Endometrial microvascular endothelial cells (primary cell): ENCODE measurements around the gene SLC37A1. TPM values are rescaled to one million over a fixed set of nuclear protein-coding genes. Genes with fewer than 3 reads are reported as not detected.

Experiments
- in situ Hi-C: cut with HindIII; loops from 2 replicates; pipeline ENCODE4 v1.10.0; 2017; ENCODE audit warnings: low sequenced_read_pairs, low pct_unique_long_range_greater_than_20kb; ENCODE audit errors: inconsistent ontology term
- total RNA-seq: library from RNA; depleted of rRNA; stranded (reverse); fragments of >200 nt; gene quantifications from one replicate; pipeline ENCODE4 v1.2.3, GENCODE V29; 2015; ENCODE audit errors: inconsistent ontology term

Gene SLC37A1
- total RNA-seq, 1 donor from 2014 or later = 7.0 TPM

DNA sequence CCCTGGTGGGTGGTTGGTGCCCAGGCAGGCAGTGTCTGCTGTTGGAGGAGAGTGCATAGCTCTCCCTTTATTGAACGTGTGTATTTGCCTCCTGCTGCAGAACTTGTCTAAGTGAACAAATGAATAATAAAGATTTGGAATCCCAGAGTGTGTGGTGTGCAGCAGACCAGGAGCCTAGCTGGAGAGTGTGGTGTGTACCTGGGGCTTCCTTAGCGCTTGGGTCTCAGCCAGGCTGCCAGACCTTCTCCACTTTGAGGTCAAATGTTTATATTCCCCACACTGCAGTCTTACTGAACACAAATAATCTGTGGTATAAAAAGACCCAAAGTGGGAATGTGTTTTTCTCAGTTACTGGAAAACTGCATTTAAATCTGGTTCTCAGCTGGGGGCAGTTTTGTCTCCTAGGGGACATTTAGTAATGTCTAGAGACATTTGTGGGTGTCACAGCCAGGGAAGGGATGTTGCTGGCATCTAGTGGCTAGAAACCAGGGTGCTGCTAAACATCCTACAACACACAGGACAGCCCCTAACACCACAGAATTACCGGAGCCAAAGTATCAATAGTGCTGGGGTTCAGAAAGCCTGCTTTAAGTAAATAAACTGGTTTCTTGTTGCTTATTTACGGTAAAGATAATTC lies 23.6 kb downstream of the SLC37A1 start:
- in situ Hi-C loops = no loop called here

DNA sequence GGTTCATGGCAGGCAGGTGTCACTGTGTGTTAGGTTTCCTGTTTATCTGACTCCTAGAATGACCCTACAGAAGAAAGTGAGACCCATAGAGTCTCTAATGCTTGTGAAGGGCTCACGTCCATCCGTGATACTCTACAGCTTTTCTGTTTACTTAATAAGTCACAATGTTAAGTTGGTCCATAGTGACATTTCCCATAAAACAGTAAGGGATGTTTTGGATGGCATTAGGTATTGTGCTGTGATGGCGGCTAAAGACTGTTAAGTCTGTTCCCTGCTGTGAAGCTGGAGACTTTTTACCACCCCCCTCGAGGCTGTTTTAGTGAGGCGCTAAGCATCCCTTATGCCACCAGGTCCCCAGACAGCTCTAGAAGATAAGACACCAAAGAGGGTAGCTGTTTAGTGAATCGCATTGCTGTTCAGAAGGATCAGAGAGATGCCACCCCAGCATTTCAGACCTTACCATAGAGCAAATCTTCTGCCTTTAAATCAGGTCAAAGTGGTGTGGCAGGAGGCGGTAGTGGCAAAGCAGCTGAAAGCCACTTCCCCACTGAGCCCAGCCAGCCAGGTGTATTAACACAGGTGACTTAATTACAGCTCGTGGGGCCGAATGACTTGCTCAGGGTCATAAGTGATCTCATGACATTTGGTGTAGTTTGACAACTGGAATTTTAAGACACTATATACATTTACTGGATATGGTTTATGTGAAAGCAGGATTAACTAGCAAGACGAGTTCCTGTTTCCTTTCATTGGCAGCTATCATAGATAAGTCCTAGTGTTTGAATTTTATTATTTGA lies 25.0 kb downstream of the SLC37A1 start:
- in situ Hi-C loops = no loop called here

DNA sequence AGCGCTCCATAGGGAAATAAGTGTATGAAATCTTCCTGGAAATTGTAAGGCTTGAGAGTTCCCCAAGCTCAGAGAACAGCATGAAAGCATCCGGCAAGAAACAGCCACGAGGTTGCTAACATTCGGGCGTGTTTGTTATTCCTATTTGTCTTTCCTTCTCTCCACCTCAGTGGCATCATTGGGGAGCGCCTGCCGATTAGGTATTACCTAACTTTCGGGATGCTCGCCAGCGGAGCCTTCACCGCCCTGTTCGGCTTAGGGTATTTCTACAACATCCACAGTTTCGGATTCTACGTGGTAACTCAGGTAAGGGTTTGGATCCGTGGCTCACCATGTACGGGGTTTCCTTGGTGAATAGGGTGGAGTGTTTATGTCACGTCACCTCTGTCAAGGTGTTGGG lies 25.7 kb downstream of the SLC37A1 start:
- in situ Hi-C loops = no loop called here

DNA sequence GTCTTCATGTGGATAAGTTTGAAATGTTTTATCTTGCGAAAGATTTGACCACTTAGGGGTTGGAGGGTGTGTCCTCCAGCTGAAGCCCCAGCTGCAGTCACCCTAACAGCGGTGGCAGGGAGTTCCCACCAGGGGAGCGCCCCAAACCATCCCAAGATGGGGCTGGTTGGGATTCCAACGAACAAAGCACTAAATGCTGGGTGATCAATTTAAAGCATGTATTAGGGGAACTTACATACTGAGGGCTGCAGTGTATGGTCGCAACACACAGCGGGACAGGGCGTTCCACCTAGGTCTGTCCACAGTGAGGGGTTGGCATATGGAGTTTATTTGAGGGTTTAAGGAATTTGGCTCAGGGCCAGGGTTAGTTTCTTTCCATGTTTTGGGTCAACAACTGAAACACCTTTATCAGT lies 26.3 kb downstream of the SLC37A1 start:
- in situ Hi-C loops = no loop called here

DNA sequence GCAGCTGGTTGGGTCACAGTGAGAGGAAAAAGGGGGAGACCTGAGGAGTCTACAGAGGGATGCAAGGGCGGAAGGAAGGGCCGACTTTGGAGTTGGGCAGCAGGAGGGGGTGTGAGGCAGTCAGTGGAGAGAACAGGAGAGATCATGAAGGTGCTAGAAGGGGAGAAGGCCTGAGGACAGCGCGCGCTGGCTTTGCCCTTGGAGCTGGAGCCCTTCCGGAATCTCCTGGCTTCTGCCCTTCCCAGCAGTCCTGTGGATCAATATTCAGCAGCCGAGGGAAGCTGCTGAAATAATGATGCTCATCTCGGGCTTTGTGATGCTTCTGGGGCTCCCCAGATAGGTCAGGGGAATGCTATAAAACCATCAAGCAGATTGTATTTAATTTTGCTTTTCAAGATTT lies 26.7 kb downstream of the SLC37A1 start:
- in situ Hi-C loops = no loop called here

DNA sequence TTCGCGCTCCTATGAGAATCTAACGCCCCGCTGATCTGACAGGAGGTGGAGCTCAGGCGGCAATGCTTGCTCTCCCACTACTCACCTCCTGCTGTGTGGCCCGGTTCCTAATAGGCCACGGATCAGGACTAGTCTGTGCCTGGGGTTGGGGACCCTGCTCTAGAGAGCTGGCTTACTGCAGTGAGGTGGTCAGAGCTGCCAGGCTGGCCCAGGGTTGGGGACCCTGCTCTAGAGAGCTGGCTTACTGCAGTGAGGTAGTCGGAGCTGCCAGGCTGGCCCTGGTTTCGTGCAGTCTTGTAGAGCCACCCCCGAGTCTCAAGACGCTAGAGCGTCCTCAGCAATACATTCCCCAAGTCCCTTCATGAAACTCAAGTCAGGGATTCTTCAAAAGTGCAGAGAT lies 27.5 kb downstream of the SLC37A1 start:
- in situ Hi-C loops = no loop called here

DNA sequence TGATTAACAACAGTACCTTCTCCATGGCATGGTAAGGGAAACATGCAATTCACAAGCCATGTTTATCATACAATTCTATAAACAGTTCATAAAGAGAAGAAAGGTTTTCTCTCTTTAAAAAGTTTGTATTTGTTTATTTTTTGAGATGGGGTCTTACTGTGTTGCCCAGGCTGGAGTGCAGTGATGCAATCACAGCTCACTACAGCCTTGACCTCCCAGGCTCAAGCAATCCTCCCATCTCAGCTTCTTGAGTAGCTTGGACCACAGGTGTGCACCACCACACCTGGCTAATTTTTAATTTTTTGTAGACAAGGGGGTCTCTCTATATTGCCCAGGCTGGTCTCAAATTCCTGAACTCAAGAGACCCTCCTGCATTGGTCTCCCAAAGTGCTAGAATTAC lies 28.0 kb downstream of the SLC37A1 start:
- in situ Hi-C loops = no loop called here

DNA sequence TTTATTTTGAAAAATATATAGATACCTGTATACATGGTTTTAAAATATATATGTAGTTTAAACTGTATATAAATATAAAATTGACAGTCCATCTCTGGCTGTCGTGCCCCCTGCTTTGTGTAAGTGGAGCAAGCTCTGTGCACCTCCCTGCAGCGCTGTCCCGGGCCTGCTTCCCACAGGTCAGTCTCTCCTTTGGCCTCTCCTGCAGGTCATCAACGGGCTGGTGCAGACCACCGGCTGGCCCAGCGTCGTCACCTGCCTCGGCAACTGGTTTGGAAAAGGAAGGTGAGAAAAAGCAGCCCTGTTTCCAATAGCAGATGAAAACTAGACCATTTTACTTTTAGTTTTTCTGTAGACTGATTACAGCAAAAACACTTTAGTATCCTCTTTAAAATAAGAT lies 28.5 kb downstream of the SLC37A1 start:
- in situ Hi-C loops = no loop called here

DNA sequence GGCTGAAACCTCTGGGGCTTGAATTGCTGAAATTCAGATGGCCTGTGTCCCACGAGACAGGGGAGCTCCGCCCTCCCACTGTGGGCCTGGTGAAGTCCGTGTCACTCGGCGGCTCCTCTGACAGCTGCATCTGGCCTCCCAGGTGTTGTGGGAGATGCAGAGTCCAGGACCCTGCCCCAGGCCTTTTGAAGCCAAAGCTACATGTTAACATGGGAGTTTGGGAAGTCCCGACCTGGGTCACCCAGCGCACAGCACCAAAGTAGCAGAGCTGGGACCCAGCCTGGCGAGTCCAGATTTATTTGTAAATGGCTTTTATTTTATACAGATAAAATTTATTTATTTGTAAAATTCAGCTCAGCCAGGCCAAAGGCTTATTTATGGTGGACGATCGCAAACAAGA lies 28.9 kb downstream of the SLC37A1 start:
- in situ Hi-C loops = no loop called here

DNA sequence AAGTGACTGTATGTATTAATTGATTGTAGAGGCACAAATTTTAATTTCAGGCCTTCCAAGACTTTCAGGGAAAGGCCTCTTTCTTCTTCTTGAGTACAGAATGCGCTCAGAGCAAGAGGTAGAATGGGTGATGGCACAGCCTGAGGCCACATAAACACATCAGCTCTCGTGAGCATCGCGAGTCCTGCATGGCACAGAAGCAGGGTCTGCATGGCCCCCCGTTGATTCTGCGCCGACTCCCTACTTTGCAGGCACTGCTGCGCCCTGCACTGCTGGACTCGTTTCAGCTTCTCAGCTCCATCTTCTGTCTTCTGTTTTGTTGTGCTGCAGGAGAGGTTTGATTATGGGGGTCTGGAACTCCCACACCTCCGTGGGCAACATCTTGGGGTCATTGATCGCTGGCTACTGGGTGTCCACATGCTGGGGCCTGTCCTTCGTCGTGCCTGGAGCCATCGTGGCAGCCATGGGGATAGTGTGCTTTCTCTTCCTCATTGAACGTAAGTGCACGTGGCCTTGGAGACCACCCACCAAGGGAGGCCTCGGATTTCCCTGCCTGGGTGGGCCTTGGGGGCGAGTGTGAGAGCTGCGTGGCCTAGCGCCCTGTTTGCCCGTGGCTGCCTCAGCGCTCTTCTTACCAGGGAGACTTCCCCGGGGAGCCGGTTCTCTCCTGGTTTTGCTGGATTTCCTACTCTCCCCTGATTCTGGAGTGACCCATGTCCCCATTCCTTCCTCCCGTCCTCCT lies 29.6 kb downstream of the SLC37A1 start:
- in situ Hi-C loops = no loop called here

DNA sequence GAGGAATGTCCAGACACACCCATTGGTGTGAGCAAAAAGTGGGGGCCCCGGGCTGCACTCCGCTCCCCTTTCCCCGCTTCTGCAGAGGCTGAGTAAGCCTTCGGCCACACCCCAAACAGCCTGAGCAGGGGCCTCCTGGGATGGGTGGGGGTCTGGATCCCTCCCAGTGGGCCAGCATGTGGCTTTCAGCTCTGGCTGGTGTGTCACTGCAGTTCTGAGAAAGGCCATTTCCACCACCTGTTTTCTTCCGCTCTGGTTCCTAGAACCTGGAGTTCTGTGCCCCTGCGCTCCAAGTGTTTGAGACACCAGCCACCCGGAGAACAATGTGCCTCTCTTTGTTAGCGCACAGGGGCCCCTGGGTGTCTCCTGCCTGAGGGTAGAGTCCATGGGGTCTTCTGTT lies 30.9 kb downstream of the SLC37A1 start:
- in situ Hi-C loops = no loop called here

DNA sequence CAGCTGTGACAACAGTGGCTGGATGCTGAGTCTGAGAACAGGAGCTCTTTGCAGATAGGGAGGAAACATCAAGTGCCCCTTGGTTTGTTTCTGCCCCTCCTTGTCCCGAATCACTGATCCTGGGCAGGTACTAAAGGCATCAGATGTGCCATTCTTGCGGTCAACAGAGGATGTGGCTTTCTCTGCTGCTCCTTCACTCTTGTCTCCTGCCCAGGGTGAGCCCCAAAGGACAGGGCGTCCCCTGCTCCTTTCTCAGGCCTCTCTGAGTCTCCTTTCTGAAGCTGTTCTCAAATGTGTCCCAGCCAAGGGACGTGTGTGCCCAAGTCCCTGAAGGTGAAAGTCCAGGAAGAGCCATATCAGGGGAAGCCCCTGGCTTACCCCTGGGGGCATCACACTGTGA lies 31.7 kb downstream of the SLC37A1 start:
- in situ Hi-C loops = no loop called here

DNA sequence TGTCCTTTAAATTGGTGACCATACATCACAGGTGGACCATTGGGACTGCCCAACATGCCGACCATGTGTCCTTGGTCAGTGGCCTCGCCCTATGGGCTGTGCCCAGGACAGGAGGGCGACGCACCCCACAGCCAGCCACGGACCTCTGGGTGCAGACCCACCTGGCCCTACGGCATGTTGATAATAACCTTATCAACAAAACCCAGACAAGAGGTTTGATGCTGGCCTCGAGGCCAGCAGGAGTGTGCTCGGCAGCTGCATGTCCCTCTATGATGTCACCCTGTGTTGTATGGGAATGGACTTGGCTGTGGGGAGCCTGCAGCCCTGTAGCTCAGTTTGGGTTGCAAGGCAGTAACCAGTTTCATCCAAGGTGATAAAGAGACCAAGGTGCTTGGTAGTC lies 32.1 kb downstream of the SLC37A1 start:
- in situ Hi-C loops = no loop called here

DNA sequence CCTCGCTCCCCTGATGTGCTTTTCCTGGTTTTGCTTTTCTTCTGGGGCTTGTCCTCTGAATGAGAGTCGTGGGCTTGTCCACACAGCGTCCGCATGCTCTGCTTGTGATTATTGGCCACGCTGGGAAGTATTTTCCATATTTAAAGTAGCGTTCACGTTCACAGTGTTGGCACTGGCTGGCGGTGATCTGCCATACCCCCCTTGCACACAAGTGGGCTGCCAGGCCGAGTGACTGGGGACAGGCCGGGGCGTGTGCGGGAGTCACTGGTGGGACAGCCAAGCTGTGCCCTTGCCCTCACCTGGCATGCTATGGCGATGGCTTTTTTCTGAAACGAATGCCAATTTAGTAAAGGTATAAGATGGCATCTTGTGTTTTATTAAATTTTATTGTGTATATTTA lies 32.8 kb downstream of the SLC37A1 start:
- in situ Hi-C loops = no loop called here

DNA sequence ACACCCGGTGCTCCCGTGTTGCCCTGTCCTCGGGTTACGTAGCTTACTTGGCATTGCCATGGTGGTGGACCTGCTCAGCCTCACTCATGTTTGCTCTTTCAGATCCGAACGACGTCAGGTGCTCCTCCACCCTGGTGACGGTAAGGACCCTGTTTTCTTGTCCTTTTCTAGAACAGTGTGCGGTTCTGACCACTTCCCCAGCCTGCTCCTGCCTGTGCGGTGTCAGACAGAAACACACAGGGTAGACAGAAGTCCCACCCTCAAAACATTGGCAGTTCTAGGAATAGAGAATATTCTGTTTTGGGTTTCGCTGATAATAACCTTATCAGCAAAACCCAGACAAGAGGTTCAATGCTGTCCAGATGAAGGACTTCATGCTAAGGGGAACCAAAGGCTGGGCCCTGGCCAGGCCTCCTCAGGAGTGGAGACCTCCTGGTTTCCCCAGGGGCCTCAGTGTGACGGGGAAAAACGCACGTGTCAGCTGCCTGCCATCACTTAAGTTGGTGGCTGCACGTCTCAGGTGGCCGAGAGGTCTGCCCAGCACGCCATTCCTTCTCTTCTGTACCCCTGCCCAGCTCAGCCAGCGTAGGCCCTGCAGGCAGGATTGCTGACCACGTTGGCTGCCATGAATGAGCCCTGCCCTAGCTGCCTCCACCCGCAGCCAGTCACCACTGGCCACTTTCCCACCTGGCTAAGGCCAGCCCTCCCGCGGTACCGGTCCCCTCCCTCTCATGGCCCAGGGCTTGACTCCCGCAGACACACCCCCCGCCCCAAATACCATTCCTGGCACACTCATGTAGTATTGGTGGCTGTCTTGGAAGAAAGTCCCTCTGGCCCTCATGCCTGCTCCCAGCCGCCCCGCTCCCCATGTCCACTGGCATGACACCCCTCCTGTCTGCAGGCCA lies 33.6 kb downstream of the SLC37A1 start:
- in situ Hi-C loops = no loop called here

DNA sequence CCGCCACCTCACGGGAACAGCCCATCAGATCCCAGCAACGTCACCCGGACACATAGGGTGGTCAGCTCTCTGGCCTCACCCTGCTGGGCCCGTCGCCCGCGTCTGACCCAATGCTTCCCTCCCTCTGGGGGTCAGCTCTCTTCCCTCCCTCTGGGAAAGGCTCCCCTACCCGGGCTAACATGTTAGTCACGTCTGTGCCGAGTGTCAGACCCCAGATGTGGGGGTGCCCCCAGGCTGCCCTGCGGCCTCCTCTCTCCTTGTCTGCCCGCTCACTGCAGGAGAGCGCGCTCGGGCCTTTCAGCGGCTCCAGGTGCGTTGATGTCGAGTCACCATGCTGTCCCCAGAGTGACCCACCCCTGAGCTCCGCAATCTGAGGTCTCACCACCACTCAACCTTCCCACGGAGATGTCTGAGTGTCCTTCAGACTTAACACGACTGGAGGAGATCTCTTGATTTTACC lies 34.3 kb downstream of the SLC37A1 start:
- in situ Hi-C loops = no loop called here

DNA sequence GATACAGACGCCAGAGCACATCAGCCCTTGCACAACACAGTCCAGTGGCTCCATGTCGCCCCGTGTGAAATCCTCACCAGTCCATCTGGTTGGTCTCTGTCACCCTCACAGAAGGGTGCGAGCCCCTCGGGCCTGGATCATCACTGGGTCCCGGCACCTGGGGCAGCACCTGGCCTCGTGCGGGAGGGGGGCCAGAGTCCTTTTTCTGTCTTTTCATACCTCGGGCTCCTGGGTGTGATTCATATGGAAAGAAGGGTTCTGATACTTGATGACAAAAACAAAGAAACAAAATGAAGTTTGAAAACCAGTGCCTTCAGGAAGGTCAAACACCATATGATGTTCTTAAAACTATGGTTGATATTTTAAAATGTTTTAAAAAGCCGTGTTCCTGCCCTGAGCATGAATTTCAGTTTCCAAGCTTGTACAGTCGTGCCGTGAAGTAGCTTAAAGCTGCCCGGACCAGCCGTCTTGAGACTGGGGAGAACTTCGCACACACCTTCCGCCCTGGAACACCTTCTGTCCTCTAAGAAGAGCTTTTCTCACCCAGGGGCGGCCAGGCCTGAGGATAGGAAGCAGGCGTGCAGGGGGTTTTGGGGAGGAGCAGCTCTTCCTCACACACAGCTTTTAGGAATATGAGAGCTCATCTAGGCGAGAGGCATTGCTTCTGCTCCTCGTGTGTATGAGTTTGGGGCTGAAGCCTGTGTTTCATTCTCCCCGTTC lies 35.2 kb downstream of the SLC37A1 start:
- in situ Hi-C loops = no loop called here

DNA sequence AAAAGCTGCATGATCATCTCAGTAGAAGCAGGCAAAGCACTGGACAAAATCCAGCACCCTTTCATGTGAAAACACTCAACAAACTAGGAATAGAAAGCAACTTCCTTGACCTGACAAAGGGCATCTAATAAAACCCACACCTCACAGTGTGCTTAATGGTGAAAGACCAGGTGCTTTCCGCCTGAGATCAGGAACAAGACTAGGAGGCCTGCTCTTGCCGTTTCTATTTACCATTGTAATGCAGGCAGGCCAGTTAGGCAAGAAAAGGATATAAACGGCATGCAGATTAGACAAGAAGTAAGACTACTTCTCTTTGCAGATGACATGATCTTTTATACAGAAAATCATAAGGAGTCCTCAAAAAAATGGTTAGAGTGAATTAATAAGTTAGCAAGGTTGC lies 37.2 kb downstream of the SLC37A1 start:
- in situ Hi-C loops = no loop called here
